ENCODE measurements around the gene FAH. TPM values are rescaled to one million over a fixed set of nuclear protein-coding genes. Genes with fewer than 3 reads are reported as not detected.

FAH gene
- total RNA-seq, 4 donors from 2014 or later = 11.1 to 15.0 (median 14.0) TPM

- WGBS = 87% methylated on average over 6 of the region's 6 CpGs
- no peak for DNase-seq (ENCODE audit: extremely low spot score)
- Histone ChIP-seq H3K4me3 (no peak overlapping the region), H3K27me3 (no peaks in the 10 kb centered on the region), H3K27ac (replicated peaks in 1 of 4) (no peak overlapping the region), H3K4me1 (peaks cover 3 to 20% (median 12%) of the 10 kb centered on the region in 4 donors), H3K36me3 (peaks cover 0 to 5% (median 0%) of the 10 kb centered on the region in 4 donors), H3K9me3 (no peaks in the 10 kb centered on the region)
- intact Hi-C loops (cut with DNase I) = no loop called here
- no peak for TF ChIP-seq POLR2AphosphoS5 (IDR thresholded peaks at IDR 0.05)
- TF ChIP-seq POLR2A (IDR thresholded peaks at IDR 0.05; ENCODE audit: low read depth) = no peak
- no peak for TF ChIP-seq EP300 (IDR thresholded peaks at IDR 0.05)
- TF ChIP-seq CTCF (IDR thresholded peaks at IDR 0.05) = no peak
Measured at GRCh38 chr15:80107204-80107603, 45.6 kb upstream of the FAH start.

- Histone ChIP-seq H3K4me1 (peaks cover 3 to 20% (median 12%) of the 10 kb centered on the region in 4 donors), H3K27ac (replicated peaks in 1 of 4) (no peak overlapping the region), H3K4me3 (no peak overlapping the region), H3K36me3 (peaks cover 0 to 5% (median 0%) of the 10 kb centered on the region in 4 donors), H3K27me3 (no peaks in the 10 kb centered on the region), H3K9me3 (no peaks in the 10 kb centered on the region)
- TF ChIP-seq EP300 (IDR thresholded peaks at IDR 0.05) (no peak), POLR2AphosphoS5 (IDR thresholded peaks at IDR 0.05) (no peak), POLR2A (IDR thresholded peaks at IDR 0.05; ENCODE audit: low read depth) (no peak), CTCF (IDR thresholded peaks at IDR 0.05) (no peak)
- no peak for DNase-seq (ENCODE audit: extremely low spot score)
- intact Hi-C loops (cut with DNase I) = no loop called here
- 24% methylated on average over 2 of the region's 3 CpGs for WGBS
Measured at GRCh38 chr15:80107774-80108173, 45.0 kb upstream of the FAH start.

GRCh38 chr15:80109388-80109787 is 43.4 kb upstream of the FAH start:
- no peak for DNase-seq (ENCODE audit: extremely low spot score)
- peaks cover 2 to 32% (median 23%) of the 10 kb centered on the region in 4 donors for H3K4me1 ChIP-seq
- no peaks in the 10 kb centered on the region for H3K27me3 ChIP-seq
- TF ChIP-seq CTCF (IDR thresholded peaks at IDR 0.05) = no peak
- no peak for TF ChIP-seq POLR2AphosphoS5 (IDR thresholded peaks at IDR 0.05)
- TF ChIP-seq EP300 (IDR thresholded peaks at IDR 0.05) = no peak
- no peak for TF ChIP-seq POLR2A (IDR thresholded peaks at IDR 0.05; ENCODE audit: low read depth)
- no peak overlapping the region for H3K27ac ChIP-seq (replicated peaks in 1 of 4)
- no peaks in the 10 kb centered on the region for H3K36me3 ChIP-seq
- H3K9me3 ChIP-seq = no peaks in the 10 kb centered on the region
- no peak overlapping the region for H3K4me3 ChIP-seq
- intact Hi-C loops (cut with DNase I) = no loop called here
- 85% methylated on average over 3 of the region's 3 CpGs for WGBS

- peaks cover 0 to 37% (median 36%) of the 10 kb centered on the region in 4 donors for H3K4me1 ChIP-seq
- no peak overlapping the region for H3K27ac ChIP-seq (replicated peaks in 1 of 4)
- H3K4me3 ChIP-seq = no peak overlapping the region
- H3K36me3 ChIP-seq = no peaks in the 10 kb centered on the region
- intact Hi-C loops (cut with DNase I) = no loop called here
- H3K27me3 ChIP-seq = no peaks in the 10 kb centered on the region
- no peak for TF ChIP-seq EP300 (IDR thresholded peaks at IDR 0.05)
- no peak for TF ChIP-seq POLR2AphosphoS5 (IDR thresholded peaks at IDR 0.05)
- H3K9me3 ChIP-seq = no peaks in the 10 kb centered on the region
- DNase-seq (ENCODE audit: extremely low spot score) = no peak
Measured at GRCh38 chr15:80110920-80111319, 41.9 kb upstream of the FAH start.

GRCh38 chr15:80114114-80114513 is 38.7 kb upstream of the FAH start:
- intact Hi-C loops (cut with DNase I) = no loop called here
- 47% methylated on average over 4 of the region's 4 CpGs for WGBS
- TF ChIP-seq POLR2A (IDR thresholded peaks at IDR 0.05; ENCODE audit: low read depth) = no peak
- TF ChIP-seq CTCF (IDR thresholded peaks at IDR 0.05) = no peak
- no peak for TF ChIP-seq POLR2AphosphoS5 (IDR thresholded peaks at IDR 0.05)
- TF ChIP-seq EP300 (IDR thresholded peaks at IDR 0.05) = no peak
- Histone ChIP-seq H3K27ac (replicated peaks in 1 of 4) (no peak overlapping the region), H3K4me3 (no peak overlapping the region), H3K9me3 (no peaks in the 10 kb centered on the region), H3K4me1 (peaks cover 0 to 29% (median 21%) of the 10 kb centered on the region in 4 donors), H3K27me3 (no peaks in the 10 kb centered on the region), H3K36me3 (no peaks in the 10 kb centered on the region)
- DNase-seq (ENCODE audit: extremely low spot score) = no peak
